GM21737 (cell line): ENCODE measurements around the gene TWNK.

Source experiments
- ATAC-seq: cut with Tn5 transposase; IDR thresholded peaks from one replicate; pipeline ENCODE4 v1.9.1; 2021; ENCODE audit warnings: mild to moderate bottlenecking, moderate library complexity; ENCODE audit not compliant: unreplicated experiment

Gene TWNK

DNA sequence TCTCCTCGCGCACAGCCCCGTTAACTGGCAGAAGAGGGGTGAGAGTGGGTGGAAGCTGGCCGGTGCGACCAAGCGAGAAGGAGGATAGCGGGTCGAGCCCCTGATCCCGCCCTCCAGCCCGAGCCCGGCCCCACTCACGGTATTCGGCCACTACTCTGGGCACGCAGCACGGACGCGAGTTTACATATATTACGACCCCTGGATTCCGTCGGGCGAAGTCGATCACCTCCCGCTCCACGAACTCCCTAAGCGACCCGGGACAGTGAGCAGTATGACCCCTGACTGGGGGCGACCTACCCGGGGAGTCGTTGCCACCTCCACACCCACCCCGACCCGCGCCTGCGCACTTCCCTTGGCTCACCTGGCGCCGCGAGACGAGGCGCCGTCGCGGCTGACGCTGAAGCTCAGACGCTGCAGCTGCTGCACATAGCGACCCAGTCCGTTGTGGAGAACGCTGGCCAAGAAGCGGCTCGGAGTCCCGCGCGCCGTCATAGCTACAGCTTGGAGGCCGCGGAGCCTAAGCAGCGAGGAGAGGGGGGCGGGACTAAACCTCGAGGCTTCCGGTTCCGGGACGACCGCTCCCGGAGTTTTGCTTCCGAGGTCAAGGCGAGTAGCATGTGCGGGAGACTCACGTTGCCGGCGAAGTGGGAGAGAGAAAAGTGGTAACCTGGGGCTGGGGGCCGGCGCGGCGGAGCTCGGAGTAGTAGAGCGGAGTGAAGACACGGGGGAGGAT lies at the start of gene TWNK, which contains the start of gene MRPL43:
Gene TWNK (plus strand): TSS at position 592 of the 733 bp plus-strand sequence. CDS start 668 bp downstream, outside the sequence.
Gene MRPL43 (minus strand): TSS at position 546 of the 733 bp plus-strand sequence. CDS start 54 bp downstream, at position 492.
- peak; percentile 75 for ATAC-seq

DNA sequence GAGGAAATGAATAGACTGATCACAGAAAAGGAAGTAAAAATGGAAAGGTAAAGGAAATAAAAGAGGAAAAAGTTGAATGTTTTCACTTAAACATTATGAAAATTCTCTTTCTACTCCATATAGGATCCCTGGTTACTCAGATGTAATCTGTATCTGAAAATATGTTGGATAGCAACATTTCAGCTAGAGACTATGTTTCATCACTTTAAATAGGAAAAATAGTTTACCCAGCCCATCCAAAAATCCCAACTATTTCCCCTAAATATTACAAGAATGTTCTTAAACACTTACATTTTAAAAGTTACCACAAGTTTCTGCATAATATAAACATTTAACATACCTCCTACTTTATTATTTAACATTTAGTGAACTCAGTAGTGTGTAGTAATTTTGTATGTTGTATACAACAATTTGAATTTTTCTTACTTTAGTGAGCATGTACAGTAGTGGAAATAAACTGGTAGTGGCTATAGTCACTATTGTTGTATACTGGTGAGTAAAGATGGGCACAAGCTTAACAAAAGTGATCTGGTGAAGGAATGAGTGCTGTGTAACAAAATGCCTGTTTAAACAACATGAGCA lies 47.5 kb upstream of the TWNK start:
- ATAC-seq: no peak

DNA sequence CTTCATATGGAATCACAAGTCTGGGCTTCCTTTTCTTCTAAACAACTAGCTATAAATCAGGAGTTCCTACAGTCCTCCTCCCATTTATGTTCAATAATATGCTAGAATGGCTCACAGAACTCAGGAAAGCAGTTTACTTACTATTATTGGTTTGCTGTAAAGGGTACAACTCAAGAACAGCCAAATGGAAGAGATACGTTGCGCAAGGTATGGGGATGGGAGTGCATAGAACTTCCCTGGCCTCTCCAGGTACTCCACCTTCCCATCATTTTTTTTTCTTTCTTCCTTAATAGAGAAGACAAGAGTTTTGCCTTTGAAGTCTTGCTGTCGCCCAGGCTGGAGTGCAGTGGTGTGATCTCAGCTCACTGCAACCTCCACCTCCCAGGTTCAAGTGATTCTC lies 45.1 kb upstream of the TWNK start:
- no peak for ATAC-seq

DNA sequence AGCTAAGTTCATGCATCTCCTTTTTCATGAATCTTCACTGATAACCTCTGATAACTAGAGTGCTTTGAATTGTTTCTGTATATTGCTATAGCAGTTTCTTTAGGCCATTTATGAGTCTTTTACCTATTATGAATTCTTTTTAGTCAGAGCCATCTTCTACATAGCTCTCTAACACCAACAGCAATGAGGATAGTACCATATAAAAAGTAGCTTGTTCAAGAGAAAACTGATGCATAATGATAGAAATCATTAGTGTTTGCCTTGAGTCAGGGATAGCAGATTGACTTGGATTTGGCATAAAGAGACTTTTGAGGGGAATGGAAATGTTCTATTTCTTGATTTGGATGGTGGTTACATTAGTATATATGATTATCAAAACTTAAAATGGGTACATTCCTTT lies 43.8 kb upstream of the TWNK start:
- no peak for ATAC-seq

DNA sequence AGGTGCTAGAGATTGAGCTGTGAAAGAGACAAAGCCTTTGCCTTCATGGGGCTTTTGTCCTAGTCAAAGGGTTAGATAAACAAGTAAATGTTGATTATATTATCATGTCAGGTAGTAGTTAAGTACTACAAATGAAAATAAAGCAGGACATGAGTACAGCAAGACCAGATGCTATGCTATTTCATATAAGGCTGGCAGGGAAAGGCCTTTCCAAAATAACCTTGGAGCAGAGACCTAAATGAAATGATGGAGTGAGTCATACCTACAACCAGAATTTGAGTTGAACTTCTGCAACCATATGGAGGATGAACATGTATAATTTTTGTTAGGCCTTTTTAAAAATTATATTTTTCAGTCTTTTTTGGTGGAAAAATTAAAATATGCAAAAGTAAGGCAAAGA lies 41.6 kb upstream of the TWNK start:
- no peak for ATAC-seq

DNA sequence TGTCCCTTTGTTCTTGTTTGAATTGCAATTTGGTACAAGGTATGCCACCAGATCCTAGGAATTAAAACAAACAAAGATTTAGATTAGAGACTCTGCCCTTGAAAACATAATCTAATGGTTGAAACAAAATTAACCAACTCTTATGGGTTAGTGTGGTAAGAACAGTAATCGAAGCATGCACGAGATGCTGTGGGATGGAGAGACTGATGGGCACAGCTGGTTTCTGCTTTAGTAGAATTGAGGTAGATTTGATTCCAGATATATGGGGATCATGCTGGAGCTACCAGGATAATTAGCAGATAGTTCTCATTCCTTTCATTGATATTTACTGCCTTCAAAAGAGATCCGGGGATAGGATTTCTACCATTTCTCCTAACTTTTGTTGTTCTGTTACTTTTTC lies 38.4 kb upstream of the TWNK start:
- ATAC-seq: no peak

DNA sequence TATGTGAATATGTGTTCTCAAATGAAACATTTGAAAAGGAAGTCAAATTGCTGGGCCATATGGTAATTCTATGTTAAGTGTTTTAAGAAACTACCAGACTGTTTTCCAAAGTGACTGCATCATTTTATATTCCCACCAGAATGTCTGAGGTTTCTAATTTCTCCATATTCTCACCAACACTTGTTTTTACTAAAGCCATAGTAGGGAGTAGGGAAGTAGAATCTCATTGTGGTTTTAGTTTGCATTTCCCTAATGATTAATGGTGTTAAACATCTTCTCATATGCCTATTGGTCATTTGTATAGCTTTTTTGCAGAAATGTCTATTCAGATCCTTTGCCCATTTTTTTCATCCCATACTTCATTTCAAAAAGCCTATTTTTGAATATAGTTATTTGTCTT lies 27.1 kb upstream of the TWNK start:
- ATAC-seq: no peak

DNA sequence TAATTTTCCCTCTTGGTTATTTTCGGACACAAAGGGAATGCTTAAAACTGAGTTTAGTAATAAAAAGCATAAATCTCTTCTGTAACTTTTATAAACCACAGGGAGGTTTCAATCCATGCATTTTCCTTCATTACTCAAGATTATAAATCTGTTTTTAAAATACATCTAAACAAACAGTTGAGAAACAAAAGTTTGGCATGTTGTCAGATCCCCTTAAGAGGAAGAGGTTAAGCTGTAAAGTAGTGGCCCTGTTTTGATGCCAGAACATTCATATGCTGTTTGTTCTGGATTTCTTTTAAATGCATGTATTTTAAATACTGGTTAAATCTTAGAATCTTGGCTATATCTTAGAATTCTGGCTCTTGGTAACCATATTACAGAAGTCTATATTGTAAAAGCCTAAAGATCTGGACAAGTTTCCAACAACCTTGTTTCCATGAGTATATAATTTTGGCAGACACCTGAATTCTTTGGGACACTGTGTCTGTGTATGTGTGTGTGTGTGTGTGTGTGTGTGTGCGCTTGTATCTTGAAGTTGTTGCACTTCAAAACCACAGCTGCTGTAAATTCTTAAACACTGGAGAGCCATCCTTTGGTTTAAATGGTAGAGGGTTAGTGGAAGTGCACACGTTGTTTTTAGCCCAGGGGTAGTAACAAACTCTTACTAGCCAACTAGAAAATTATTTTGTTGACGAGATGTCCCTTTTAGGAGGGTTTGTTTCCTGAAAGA lies 24.8 kb upstream of the TWNK start:
- ATAC-seq: no peak

DNA sequence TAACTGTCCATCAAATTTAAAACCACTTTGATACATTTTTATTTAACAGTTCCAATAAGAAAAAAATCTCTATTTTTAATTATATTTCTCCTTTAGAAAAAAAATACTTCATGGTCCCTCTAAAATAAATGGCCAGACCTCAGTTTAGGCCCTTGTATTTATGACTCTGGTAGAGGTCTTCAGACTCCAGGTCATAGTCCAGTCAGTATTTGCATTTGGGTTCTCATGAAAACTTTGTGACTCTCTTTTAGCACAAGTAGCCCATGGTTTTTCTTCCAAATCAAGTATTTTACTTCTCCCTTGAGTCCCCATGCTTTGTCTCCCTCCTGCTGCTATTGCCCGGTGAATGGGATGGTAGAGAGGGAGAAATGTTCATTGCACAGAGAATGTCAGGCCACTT lies 23.5 kb upstream of the TWNK start:
- ATAC-seq: no peak

DNA sequence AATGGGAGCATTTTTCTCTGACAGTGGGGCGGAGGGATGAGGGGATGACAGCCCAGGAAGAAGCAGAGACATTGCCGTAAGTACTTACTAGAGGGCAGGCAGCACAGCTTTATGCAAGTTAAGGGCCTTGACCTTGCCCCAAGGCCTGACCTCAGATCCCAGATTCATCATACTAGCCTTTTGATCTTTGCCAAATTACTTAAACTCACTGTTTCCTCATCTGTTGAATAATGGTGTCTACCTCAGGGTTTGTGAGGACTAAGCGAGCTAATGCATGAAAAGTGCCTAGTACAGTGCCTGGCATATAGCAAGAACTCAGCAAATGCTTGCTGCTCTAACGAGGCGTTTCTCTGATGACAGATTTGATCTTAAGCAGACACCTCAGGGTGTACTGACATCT lies 21.5 kb upstream of the TWNK start:
- ATAC-seq: no peak

DNA sequence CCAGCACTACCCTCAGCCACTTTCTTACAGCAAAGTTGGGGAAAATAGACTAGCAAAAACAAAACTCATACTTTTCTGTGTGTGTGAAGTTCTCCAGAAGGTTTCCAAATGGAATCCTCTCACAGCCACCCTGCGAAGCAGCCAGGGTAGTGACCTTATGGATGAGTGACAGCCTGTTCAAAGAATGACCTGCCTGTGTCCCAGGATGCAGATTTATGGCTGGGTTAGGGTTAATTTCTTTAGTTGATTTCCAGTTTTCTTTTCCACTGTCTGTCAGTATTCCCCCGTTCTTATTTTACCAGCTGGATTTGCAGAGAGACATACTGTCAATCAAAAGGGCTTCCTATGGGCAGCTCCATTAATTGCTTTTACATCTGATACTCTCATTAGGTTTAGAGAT lies 20.5 kb upstream of the TWNK start:
- ATAC-seq: no peak

DNA sequence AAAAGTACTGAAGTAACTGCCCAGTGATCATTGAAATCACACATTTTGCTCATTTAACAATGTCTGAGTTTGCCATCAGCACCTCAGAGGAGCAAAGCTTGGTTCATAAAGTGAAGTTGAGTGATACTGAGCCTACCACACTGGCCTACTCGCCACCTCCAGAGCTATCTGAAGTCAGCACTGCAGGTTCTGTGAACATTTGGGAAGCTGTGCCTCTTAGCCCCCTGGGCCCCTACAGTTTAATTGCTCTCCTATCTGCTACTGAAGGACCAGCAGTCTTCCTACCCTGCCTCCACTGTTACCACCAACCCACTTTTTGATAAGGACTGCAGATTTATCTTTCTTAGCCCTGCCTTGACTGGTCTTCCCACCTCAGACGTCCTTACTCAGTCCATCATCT lies 20.0 kb upstream of the TWNK start:
- ATAC-seq: no peak

DNA sequence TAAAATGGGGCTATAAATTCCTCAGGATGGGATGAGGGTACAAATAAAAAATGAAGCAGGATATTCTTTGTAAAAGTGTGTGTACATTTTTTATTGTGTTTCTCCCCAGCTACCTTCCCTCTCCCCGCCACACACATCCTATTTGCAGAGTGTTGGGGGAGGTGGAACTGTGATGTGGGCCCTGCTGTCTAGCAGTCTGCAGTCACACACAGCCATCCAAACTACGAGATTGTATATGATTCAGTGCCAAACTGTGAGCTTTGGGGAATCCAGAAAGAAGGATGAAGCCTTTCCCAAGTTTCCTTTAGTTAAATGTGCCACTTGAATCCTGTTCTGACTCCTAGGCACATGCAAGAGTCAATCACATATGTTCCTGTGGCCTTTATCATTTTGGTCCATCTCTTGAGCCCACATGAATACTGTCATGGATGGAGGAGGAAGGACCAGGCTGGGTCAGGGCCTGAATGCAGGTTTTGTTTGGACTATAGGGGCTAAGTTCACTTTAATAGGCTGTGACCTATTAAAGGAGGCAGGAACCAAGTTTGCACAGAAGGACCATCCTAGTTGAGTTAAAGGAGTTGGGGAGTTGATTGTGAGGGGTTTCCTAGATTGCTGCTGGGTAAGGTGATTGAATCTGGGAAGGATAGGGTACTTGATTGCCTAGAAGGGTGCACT lies 19.1 kb upstream of the TWNK start:
- no peak for ATAC-seq

DNA sequence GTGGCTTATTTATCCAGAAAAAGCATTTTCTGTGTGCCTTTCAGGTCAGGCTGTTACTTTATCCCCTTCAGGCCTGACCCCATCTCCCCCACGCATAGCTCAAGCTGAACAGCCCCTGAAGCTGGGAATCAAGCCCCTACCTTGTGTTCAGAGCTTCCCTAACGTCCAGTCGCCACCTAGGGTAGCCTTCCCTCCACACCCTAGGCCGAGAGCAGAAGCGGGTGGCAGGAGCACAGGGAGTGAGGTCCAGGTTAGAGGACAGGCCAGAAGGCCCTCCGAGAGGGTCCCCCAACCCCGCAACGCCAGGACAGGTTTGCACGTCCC lies 18.5 kb upstream of the TWNK start:
- no peak for ATAC-seq

DNA sequence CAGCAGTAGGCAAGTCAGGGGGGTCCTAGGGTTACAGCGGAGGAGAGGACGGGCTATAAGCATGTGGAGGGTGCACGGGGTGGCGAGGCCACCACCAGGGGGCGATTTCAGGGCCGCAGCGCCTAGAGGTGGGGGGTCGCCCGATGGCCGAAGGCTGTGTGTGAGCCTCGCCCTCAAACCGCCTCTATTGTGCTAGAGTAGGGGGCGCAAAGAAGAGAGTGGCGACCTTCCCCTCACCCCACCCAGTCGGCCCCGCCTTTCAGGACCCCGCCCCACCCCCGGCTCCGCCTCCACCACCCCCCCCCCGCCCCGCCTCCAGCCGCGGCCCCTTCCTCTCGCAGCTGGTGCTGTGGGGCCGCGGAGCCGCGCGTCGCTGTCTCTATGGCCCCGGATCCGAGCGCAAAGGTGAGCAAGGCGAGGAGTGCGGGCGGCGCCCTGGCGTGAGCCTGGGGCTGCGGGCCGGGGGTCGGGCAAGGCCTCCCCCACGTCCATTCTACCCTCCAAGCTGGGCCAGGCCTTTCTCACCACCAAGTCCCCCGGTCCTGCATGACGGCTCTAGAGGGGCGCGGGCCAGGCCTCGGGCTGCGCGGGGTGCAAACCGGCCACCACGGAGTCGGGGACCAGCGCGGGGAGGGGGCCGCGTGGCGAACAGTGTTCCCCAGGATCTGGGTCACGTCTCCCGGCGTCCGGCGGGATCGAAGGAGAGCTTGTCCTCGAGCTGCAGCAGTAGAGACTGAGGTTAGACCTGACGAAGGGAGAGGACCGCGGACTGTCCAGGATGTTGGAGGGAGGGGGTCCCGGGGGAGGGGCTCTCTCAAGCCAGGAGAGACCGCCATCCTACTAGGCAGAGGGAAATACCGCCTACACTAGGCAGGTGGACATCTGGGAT lies 17.9 kb upstream of the TWNK start, which contains the start of gene SEMA4G:
Gene SEMA4G (plus strand): TSS at position 318 of the 889 bp plus-strand sequence. CDS start 3,409 bp downstream, outside the sequence.
- ATAC-seq: no peak

DNA sequence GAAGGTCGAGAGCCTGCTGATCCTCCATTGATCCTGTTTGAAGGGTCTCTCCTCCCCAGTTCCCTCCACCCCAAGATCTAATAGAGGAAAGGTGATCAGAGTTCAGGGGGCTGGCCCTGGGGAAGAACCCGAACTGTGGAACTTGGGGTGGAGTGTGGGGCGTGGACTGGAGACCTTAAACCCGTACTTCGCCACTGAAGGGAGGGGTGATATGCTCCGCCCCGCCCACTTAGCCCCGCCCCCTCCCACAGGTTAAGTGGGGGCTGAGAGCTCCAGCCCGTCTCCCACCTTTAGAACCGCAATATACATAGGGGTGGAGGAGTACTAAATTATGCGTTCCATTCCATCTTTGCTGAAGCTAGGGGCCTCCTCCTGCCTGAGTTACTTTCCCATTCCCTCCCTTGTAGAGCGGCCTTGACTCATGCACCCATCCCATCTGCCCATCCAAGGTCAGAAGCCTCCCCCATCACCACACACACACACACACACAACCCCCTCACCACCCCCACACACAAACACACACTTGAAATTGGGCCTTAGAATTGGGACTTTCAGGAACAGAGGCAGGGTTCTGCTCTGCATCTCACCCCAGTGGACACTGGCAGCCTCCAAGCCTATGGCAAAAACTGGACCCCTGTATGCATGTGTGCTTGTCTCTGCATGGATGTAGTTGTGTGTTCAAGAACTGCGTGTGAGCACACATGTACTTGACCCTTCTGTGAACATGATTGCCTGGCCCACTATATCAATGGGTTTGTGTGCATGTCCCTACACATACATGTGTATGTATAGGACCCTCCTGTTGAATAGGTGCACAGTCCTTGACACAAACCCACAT lies 17.0 kb upstream of the TWNK start:
- no peak for ATAC-seq

DNA sequence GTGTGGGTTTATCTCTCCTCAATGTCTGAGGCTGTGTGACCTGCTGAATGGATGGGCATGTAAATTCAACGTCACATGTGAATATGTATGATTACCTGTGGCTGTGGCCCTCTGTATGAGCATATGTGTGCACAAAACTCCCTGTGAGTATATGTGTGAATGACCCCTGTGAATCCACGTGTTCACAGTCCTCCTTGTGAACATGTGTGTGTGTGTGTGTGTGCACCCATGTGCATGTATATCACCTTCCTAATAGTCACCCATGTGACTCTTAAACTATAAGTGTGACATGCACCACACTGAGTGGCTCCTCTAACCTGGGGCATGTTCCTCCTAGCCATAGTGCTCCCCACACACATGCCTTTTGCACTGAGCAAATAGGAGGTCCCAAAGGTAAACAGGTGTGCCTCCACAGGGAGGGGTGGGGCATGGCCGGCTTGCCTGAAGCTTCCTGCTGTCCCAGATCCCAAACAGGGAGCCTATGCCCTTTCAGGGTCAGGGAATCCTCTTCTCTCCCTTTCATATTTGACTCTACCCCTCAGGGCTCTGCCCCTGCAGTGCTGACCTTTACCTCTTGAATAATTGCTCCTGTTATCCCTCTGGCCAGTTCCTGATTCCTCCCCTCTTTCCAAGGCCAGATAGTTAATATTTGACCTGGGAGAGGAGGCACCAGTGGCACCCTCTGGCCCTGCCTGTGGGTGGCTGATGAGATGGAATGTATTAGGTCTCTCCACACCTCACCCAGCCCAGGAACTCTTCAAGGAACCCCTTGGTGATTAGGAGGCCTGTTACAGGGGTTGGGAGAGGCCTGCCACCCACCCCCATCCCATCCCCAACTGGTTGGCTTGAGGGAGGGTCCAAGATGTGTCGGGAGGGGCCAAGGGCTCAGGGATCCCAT lies 16.2 kb upstream of the TWNK start:
- ATAC-seq: no peak

DNA sequence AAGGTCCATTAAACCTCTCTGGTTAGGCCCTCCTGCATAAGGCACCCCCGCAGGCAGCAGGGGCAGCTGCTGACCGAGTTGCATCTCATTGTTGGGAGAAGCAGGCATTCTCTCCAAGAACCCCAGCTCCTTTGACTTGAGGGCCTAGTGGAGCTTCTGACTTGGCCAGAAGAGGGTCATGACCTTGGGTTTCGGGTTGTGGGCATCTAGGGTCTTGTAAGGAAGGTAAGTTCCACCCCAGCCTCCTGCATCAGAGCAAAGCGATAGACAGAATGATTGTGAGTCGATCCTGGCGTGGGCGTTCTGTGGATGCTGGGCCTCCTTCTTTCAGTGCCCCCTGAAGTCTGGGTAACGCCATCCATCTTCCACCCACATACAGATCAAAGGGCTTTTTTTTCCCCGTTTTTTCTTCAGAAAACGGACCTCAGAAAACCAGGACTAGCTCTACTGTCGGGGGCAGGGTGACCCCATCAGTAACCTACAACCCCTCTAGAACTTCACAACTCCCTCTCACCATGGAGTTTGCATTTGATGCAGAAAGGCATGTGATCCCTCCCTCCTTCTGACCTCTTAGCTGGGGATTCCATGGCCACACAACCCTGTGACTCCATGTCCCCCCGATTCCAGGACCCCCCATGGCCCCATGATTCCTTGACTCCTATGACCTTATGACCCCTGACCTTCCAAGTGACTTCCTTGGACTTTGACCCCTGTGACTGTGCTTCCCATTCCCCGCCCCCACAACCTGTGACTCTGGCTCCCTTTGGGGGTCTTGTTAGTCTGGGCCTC lies 15.0 kb upstream of the TWNK start:
- ATAC-seq: no peak
